Stomach (tissue), 4 donors: ENCODE results near the gene HDAC9.

Source experiments
- EP300 ChIP-seq: sonication (generic); formaldehyde crosslinking; IDR thresholded peaks from one replicate; pipeline ENCODE4 v1.6.1; 2017; ENCODE audit warnings: antibody characterized with exemption
- POLR2A ChIP-seq, 4 donors: fragments of 450-650 bp; IDR thresholded peaks; one replicate each; pipeline ENCODE4 v1.6.1; 2016; ENCODE audit warnings: antibody characterized with exemption in 4 of 4, control low read depth in 2 of 4, mild to moderate bottlenecking in 1 of 4, moderate library complexity in 1 of 4
- POLR2AphosphoS5 ChIP-seq, 3 donors: sonication (generic); formaldehyde crosslinking; IDR thresholded peaks; one replicate each; pipeline ENCODE4 v1.6.1; 2016; ENCODE audit warnings: antibody characterized with exemption in 3 of 3
- TF ChIP-seq, protein P1 (sequence below), 7 experiments: fragments of 450-650 bp in 4 of 7; fragments of 200-600 bp in 3 of 7; sonication (generic) in 3 of 7; IDR thresholded peaks; one replicate each; pipeline ENCODE4 v1.5.1; 2016 to 2019; ENCODE audit warnings: antibody characterized with exemption in 7 of 7, control low read depth in 2 of 7, mild to moderate bottlenecking in 1 of 7

DNA sequence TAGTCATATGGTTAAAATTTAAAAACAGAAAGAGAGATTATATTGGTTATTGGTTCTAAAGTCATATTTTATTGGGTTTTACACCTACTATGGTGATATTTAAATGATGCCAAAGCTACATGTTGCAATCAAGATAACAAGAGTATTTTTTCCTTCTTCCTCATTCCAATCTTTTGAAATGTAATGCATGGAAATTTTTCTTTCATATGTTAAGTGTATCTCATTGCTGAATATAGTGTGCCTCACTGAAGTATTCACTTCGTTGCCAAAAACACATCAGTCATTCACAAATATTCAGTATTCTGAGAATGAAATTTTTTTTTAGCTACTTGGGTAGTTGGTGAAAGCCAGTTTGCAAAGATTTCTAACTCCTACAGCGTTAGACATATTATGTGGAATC, 19.5 kb downstream of the HDAC9 start:
- TF ChIP-seq, protein P1, sequence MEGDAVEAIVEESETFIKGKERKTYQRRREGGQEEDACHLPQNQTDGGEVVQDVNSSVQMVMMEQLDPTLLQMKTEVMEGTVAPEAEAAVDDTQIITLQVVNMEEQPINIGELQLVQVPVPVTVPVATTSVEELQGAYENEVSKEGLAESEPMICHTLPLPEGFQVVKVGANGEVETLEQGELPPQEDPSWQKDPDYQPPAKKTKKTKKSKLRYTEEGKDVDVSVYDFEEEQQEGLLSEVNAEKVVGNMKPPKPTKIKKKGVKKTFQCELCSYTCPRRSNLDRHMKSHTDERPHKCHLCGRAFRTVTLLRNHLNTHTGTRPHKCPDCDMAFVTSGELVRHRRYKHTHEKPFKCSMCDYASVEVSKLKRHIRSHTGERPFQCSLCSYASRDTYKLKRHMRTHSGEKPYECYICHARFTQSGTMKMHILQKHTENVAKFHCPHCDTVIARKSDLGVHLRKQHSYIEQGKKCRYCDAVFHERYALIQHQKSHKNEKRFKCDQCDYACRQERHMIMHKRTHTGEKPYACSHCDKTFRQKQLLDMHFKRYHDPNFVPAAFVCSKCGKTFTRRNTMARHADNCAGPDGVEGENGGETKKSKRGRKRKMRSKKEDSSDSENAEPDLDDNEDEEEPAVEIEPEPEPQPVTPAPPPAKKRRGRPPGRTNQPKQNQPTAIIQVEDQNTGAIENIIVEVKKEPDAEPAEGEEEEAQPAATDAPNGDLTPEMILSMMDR (IDR thresholded peaks at IDR 0.05) = no peak
- no peak for TF ChIP-seq POLR2A (IDR thresholded peaks at IDR 0.05)
- no peak for TF ChIP-seq POLR2AphosphoS5 (IDR thresholded peaks at IDR 0.05)
- TF ChIP-seq EP300 = no peak
